Measurements from ENCODE around the gene BCKDK. TPM values are rescaled to one million over a fixed set of nuclear protein-coding genes. Genes with fewer than 3 reads are reported as not detected.

BCKDK gene
- total RNA-seq, 1 experiment from 2014 or later = 49.3 TPM

DNA sequence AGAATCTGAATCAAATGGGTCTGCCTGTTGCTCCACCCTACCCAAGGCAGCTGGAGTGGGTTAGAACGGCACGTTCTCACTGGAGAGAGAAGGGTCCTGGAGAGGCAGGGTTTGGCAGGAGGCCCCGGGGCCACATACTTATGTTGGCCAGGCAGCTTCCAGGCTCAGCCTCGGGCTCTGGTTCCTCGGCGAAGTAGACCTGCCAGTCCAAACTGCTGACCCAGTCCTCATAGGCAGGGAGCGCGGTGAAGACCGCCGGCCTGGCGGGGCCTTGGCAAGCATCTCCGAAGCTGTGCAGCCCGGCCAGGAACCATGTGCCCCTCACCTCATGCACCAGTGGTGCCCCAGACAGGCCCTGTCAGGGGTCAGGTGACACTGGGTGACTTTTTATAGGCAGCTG, 24.2 kb upstream of the BCKDK start:
- H3K9me3 Mint-ChIP-seq (ENCODE audit: low read depth, unreplicated experiment) = no peaks in the 10 kb centered on the region
- intact Hi-C loops (cut with micrococcal nuclease; ENCODE audit: unreplicated experiment) = no loop called here
- TF ChIP-seq, protein P1, sequence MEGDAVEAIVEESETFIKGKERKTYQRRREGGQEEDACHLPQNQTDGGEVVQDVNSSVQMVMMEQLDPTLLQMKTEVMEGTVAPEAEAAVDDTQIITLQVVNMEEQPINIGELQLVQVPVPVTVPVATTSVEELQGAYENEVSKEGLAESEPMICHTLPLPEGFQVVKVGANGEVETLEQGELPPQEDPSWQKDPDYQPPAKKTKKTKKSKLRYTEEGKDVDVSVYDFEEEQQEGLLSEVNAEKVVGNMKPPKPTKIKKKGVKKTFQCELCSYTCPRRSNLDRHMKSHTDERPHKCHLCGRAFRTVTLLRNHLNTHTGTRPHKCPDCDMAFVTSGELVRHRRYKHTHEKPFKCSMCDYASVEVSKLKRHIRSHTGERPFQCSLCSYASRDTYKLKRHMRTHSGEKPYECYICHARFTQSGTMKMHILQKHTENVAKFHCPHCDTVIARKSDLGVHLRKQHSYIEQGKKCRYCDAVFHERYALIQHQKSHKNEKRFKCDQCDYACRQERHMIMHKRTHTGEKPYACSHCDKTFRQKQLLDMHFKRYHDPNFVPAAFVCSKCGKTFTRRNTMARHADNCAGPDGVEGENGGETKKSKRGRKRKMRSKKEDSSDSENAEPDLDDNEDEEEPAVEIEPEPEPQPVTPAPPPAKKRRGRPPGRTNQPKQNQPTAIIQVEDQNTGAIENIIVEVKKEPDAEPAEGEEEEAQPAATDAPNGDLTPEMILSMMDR (IDR thresholded peaks at IDR 0.05; ENCODE audit: unreplicated experiment) = no peak
- CTCF ChIA-PET = interaction anchor here (0.6 to 1.4 kb wide), 2 partner anchors 97 to 99 kb away, joined by 3 to 4 read pairs; partner anchors contain the start of gene HSD3B7
- H3K4me1 Mint-ChIP-seq (ENCODE audit: low read depth, unreplicated experiment) = no peaks in the 10 kb centered on the region
- no peak overlapping the region for H3K4me3 Mint-ChIP-seq (ENCODE audit: low read depth, unreplicated experiment)
- peaks cover 43% of the 10 kb centered on the region for H3K36me3 Mint-ChIP-seq (ENCODE audit: insufficient read depth, unreplicated experiment)
- no peak for DNase-seq
- no TSS peak for BruUV-seq (replicated peaks)
- no peak overlapping the region for H3K27ac Mint-ChIP-seq (ENCODE audit: unreplicated experiment)
- no peaks in the 10 kb centered on the region for H3K27me3 Mint-ChIP-seq (ENCODE audit: unreplicated experiment)

DNA sequence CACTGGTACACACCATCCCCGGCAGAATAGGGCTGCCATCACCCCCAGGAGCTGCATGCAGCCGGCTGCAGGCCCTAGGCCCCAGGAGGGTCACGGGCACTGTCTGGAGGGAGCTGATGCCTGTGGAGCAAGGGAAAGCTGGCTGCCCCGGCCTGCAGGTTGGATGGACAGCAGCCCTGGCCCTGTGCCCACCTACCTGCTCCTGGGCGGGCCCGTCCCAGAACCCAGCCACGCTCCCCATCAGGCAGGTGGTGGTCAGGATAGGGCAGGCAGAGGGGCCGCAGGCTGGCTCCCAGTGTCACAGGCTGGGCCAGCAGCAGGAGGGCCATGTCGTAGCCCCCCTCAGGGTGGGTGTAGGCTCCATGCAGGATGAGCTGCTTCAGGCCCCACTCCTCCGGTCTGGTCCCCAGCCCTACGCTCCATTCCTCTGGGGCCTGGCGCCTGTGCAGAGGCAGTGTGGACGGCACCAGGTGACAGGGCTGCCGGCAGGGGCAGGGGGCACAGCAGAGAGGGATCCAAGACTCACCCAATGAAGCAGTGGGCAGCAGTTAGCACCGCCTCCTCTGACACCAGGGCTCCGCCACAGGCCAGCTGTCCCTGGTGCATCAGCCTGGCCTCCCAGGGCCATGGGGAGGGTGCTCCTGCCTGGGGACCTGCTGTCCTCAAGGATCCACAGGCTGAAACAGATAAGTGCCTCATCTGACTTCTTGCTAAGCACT, 23.4 kb upstream of the BCKDK start:
- no peak overlapping the region for H3K4me3 Mint-ChIP-seq (ENCODE audit: low read depth, unreplicated experiment)
- intact Hi-C loops (cut with micrococcal nuclease; ENCODE audit: unreplicated experiment) = no loop called here
- no peak for DNase-seq
- H3K27me3 Mint-ChIP-seq (ENCODE audit: unreplicated experiment) = no peaks in the 10 kb centered on the region
- no peaks in the 10 kb centered on the region for H3K4me1 Mint-ChIP-seq (ENCODE audit: low read depth, unreplicated experiment)
- CTCF ChIA-PET = interaction anchor here (1.4 kb wide), 1 partner anchor 99 kb away, joined by 4 read pairs; the partner anchor contains the start of gene HSD3B7
- BruUV-seq (replicated peaks) = no TSS peak
- H3K36me3 Mint-ChIP-seq (ENCODE audit: insufficient read depth, unreplicated experiment) = peaks cover 40% of the 10 kb centered on the region
- TF ChIP-seq, protein P1 (IDR thresholded peaks at IDR 0.05; ENCODE audit: unreplicated experiment) = no peak
- H3K27ac Mint-ChIP-seq (ENCODE audit: unreplicated experiment) = no peak overlapping the region
- no peaks in the 10 kb centered on the region for H3K9me3 Mint-ChIP-seq (ENCODE audit: low read depth, unreplicated experiment)

DNA sequence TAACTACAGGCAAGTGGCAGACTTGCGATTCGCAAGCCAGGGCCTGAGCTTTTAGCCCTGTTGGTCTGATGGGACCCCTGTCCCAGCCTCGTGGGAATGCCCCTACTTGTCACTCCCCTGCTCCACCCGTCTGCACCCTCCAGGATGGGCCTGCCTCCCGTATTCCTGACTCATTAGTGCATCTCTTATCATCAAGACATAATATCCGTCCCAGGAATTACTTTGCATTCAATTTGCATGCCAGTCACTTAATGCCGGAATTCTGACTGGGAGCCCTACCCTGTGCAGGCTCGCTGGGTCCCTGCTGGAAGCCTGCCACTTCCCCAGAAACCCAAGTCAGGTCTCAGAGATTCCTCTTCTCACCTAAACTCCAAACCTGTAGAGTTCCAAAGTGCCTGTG, 22.8 kb upstream of the BCKDK start:
- Mint-ChIP-seq H3K4me1 (ENCODE audit: low read depth, unreplicated experiment) (no peaks in the 10 kb centered on the region), H3K27ac (ENCODE audit: unreplicated experiment) (no peak overlapping the region), H3K36me3 (ENCODE audit: insufficient read depth, unreplicated experiment) (peaks cover 35% of the 10 kb centered on the region), H3K9me3 (ENCODE audit: low read depth, unreplicated experiment) (no peaks in the 10 kb centered on the region), H3K27me3 (ENCODE audit: unreplicated experiment) (no peaks in the 10 kb centered on the region), H3K4me3 (ENCODE audit: low read depth, unreplicated experiment) (no peak overlapping the region)
- TF ChIP-seq, protein P1 (IDR thresholded peaks at IDR 0.05; ENCODE audit: unreplicated experiment) = no peak
- CTCF ChIA-PET = interaction anchor here (1.4 kb wide), 1 partner anchor 100 kb away, joined by 4 read pairs; the partner anchor contains the start of gene HSD3B7
- no peak for DNase-seq
- BruUV-seq (replicated peaks) = no TSS peak
- intact Hi-C loops (cut with micrococcal nuclease; ENCODE audit: unreplicated experiment) = no loop called here

DNA sequence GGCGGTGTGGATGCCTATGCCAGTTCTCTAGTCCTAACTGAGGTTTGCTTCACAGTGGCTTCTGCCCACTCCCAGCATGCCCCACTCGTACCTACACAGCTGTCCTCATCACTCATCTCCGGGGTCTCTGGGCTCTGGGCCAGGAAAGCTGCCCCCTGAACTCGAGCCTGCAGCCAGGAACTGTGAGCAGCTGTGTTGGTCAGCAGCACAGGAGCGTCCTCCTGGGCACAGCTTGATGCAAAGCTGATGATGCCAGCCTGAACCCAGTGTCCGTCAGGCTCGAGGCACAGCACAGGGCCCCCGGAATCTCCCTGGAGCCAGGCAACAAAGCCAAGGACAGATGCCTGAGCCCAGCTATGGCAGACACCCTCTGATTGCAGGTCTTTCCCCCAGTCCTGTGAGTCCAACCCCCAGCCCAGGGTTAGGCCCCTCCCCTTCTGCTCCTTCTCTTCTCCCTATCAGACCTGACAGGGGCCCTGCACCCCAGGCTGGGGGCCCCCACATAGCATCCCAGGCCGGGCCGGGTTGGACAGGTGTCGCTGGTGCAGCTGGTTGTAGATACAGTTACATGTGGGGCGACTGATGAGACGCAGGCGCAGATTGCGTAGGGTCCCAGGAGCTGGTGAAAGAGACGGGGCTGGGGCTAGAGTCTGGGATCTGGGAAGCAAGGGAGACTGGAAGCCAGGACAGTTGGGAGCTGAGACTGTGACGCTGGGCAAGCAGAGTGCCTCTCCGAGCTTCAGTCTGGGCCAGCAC, 22.1 kb upstream of the BCKDK start:
- Mint-ChIP-seq H3K9me3 (ENCODE audit: low read depth, unreplicated experiment) (no peaks in the 10 kb centered on the region), H3K27me3 (ENCODE audit: unreplicated experiment) (no peaks in the 10 kb centered on the region), H3K4me3 (ENCODE audit: low read depth, unreplicated experiment) (no peak overlapping the region), H3K4me1 (ENCODE audit: low read depth, unreplicated experiment) (no peaks in the 10 kb centered on the region), H3K27ac (ENCODE audit: unreplicated experiment) (no peak overlapping the region), H3K36me3 (ENCODE audit: insufficient read depth, unreplicated experiment) (peaks cover 35% of the 10 kb centered on the region)
- CTCF ChIA-PET = no interaction called here
- TF ChIP-seq, protein P1 (IDR thresholded peaks at IDR 0.05; ENCODE audit: unreplicated experiment) = no peak
- DNase-seq = no peak
- no TSS peak for BruUV-seq (replicated peaks)
- intact Hi-C loops (cut with micrococcal nuclease; ENCODE audit: unreplicated experiment) = no loop called here

All from Calu3 (cell line).